Mammary epithelial cell (primary cell): ENCODE measurements around the gene PRR35.

ENCODE experiments used
- CTCF ChIP-seq, 2 donors: IDR thresholded peaks in 1 of 2; conservative IDR thresholded peaks in 1 of 2; 2 replicates each; pipeline ENCODE4 v1.5.1; 2011 to 2012; ENCODE audit warnings: inconsistent platforms in 2 of 2, low read length in 2 of 2, mild to moderate bottlenecking in 2 of 2, control low read depth in 1 of 2, low read depth in 1 of 2; ENCODE audit not compliant: insufficient read depth in 1 of 2; ENCODE audit errors: extremely low read depth in 1 of 2
- EZH2 ChIP-seq: IDR thresholded peaks from 2 replicates; pipeline ENCODE4 v1.6.1; 2012; ENCODE audit warnings: low read length, inconsistent platforms, borderline replicate concordance

DNA sequence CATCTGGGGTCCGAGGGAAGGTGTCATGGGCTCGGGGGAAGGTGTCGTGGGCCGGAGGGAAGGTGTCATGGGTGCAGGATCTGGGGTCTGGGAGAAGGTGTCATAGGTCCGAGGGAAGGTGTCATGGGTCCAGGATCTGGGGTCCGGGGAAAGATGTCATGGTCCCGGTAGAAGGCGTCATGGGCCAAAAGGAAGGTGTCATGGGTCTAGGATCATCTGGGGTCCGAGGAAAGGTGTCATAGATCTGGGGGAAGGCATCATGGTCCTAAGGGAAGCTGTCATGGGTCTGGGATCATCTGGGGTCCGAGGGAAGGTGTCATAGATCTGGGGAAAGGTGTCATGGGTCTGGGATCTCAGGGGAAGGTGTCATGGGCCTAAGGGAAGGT lies 30.6 kb downstream of the PRR35 start:
- TF ChIP-seq EZH2: no peak
- TF ChIP-seq CTCF (conservative IDR thresholded peaks at IDR 0.05 in 1 of 2, IDR thresholded peaks at IDR 0.05 in 1 of 2; ENCODE audit: extremely low read depth in 1 of 2, insufficient read depth in 1 of 2, low read depth in 1 of 2, low read length in 2 of 2): no peak
